Measurements from ENCODE around the gene KDM5B.

DNA sequence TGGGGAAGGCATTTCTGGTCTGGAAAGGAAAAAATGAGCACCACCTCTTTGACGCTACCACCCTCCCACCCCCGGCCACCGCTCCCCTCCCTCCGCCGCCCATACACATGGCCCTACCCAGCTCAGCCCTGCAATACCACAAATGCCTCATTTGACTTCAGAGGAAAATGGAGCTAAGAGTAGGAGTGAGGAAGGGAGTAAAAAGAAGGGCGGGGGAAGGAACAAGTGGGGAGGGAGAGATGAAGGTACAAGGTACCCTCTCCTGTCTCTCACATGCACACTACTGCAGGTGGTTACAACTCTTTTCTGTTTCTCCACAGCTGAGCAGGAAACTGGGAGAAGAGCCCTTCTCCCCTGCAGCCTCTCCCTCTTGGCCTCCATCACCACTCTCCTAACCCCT, 105.0 kb downstream of the KDM5B start:
- TF ChIP-seq, protein P1, sequence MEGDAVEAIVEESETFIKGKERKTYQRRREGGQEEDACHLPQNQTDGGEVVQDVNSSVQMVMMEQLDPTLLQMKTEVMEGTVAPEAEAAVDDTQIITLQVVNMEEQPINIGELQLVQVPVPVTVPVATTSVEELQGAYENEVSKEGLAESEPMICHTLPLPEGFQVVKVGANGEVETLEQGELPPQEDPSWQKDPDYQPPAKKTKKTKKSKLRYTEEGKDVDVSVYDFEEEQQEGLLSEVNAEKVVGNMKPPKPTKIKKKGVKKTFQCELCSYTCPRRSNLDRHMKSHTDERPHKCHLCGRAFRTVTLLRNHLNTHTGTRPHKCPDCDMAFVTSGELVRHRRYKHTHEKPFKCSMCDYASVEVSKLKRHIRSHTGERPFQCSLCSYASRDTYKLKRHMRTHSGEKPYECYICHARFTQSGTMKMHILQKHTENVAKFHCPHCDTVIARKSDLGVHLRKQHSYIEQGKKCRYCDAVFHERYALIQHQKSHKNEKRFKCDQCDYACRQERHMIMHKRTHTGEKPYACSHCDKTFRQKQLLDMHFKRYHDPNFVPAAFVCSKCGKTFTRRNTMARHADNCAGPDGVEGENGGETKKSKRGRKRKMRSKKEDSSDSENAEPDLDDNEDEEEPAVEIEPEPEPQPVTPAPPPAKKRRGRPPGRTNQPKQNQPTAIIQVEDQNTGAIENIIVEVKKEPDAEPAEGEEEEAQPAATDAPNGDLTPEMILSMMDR (IDR thresholded peaks at IDR 0.05) = no peak
- TF ChIP-seq POLR2A (IDR thresholded peaks at IDR 0.05) = no peak
